ENCODE measurements around the gene SMIM44.

Gene SMIM44

DNA sequence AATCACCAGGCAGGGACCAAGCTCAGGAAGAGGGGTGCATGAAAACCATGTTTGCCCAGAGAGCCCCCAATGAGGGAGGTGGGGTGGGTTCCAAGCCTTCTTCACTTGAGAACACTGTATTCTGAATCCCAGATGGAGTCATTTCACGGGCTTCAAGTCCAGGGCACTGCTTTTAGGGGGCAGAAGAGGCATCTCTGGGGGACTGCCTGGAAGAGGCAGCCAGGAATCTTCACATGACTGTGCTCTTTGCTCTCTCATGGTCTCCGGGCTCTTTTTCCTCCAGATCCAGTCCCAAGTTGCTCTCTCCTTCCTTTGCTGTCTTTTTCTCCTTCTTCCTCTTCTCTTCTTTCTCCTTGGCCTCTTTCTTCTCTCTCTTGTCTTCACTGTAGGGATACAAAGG is 8.6 kb downstream of the SMIM44 start:
- no peak for DNase-seq

DNA sequence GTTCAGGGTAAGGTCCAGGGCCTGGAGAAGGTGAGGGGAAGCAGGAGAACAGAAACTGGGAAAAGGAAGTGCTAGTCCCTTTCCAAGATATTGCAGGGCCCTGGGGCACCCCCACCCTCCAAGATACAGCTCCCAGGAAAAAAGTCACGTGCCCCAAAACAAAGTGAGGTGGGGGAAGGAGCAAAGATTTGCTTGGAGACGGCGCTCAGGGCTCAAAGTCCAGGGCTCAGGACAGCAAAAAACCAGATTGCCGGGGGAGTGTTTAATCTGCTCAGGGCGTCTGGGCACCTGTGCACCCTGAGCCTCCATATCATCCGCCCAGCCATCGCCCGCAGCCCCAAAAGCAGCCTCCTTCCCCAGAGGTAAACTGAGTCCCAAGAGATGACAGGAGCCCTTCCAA is 9.2 kb downstream of the SMIM44 start:
- DNase-seq = no peak

DNA sequence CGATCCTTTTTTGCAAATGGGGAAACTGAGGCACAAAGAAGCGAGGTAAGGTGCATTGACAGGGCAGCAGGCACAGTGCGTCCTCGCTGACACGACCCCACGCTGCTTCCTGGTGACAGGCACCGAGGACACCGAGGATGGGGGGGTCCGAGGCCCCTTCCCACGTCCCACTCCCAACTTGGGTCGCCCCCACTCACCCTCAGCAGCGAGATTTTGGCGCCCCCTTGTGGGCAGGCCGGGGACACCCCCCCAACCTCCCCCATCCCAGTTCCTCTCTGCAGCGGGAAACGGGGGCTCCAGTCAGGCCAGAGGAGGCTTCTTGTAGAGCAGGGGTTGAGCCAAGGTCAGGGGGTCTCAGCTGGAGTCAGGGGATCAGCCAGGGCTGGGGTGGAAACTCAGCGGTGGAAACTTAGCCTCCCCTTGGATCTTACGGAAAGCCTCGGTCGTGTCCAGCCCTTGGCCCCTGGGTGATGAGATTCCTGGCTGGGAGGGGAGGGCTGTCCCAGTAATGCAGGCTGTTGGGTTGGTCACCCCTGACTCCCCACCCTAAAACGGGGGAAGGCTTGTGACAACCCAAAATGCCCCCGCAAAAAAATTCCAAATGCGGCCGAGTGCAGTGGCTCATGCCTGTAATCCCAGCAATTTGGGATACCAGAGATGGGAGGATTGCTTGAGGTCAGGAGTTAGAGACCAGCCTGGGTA is 11.1 kb downstream of the SMIM44 start:
- DNase-seq = no peak

DNA sequence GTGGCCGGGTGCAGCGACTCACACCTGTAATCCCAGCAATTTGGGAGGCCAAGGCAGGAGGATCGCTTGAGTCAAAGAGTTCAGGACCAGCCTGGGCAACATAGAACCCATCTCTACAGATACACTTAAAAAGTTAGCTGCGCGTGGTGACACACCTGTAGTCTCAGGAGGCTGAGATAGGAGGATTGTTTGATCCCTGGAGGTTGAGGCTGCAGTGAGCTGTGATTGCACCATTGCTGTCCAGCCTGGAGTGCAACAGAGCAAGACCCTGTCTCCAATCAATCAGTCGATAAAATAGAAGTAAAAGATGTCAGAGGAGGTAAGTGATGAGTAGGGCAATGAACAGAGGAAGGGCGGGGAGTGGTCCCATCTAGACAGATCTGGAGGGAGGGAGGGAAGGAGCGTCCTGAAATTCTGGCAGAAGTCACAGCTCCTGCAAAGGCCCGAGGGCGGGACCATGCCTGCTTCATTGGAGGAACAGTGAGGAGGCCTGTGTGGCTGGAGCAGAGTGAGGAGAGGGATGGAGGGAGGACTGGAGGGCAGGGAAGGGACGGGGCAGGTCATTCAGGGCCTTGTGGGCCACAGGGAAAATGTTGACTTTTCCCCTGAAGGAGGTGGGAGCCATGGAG is 12.6 kb downstream of the SMIM44 start:
- DNase-seq = no peak

DNA sequence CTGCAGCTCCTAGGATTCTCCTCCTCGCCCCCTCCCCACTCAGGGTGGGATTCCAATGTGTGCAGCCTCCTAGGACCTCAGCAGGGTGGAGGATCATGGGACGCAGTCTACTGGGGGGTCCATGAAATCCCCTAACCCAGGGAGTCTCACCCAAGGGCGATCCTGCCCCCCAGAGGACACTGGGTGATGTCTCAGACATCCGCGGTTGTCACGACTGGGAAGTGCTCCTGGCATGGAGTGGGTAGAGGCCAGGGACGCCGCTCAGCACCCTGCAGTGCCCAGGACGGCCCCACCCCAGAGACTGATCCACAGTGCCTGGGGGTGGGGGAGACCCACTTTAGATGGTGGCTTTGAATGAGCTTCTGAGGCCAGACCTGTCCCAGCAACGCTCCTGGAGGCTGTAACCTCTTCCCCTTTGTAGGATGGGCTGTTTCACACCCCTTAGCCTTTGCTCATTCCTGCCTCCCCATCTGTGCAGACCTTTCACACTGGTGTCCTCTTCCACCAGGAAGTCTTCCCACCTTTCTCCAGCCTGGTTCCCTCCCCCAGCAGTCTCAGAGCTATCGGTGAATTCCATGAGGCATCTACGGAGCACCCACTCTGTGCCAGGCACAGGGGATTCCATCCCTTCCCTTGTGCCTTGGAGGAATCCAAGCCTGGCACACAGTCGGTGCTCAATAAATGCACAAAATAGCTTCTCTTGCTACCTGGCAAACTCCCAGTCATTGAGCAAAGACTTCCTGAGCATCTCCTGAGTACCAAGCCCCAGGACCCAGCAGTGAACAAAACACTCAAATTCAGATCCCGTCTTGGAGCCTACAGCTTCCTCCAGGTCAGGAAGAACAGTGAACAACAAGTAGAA is 13.4 kb downstream of the SMIM44 start:
- no peak for DNase-seq

DNA sequence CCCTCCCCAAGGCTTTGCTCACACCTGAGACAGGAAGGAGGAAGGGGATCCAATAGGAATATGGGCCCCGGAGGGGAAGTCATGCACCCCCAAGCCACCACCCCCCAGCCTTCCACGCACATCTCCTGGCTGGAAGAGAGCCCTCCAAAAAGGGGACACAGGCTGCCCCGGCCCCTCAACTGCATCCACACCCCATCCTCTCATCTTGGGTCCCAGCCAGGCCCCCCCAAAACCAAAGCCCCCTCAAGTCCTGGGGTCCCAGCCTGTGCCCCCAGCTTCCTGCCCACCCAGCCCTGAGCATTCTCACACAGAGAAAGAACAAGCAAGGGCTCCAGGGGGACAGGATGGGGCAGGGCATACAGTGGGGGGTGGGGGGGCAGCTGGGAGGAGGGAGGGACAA is 15.0 kb downstream of the SMIM44 start:
- DNase-seq = no peak

DNA sequence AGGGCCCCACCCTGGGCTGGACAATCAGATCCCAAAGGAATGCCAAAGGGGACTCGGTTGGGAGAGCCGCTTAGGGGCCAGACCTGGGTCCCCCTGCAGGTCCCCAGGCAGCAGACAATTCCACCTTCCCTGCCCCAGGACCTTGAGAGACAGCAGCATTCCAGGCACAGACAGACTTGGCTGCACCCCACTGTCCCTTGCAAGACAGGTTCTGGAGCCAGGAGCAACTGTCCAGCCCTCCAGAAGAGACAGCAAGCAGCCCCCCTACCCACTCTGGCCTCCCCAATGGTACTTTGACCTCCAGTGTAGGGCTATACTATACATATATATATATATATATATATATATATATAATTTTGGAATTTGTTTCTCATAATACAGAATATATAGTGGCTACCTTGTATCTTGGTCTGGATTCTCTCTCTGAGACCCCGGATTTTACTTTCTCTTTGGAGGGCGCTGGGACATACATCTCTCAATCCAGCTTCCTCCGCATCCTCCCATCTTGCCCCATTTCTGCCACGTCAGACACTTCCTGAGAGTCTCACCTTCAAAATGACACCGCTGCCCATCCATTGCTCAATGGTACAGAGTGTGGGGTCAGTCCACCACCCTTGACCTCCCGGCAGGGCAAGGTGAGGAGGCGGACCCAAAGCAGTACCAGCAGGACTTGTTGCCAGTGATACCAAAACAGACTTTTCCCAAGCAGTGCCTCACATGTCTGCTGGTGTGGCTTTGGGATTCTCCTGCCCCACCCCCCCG is 15.6 kb downstream of the SMIM44 start:
- DNase-seq = no peak

DNA sequence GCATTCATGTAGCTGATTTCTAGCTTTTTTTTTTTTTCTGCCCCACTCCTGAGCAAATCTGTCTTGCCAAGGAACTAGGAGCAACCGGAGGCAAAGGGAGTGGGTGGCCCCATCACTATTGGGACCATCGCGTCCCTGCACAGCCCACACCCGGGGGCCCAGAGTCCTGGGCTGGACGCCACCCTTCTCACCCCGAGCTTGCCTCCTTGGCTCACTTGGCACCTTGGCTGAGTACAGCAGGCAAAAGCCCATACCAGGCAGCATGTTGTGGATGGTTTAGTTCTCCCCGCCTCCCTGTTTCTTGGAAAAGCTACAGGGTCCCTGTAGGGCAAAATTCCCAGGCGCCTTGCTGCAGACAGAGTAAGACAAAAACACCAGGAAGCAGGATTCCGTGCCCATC is 16.6 kb downstream of the SMIM44 start:
- DNase-seq = no peak

DNA sequence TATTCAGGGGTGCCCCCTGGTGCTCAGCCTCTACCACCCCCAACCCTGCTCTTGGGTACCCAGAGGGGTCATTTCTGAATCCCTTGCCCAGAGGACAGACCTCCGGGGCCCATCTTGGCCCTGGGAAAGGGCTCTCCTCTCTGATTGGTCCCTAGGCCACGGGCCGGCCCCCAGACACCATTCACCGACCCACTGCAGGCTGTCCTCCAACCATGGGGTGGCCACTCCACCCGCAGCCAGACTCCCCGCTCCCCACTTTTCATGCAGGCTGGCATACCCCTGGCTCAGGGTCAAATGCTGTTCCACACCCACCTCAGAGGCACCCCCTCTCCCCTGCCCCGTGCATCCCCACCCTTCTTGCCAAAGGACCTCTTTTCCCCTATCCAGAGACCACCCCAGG is 17.7 kb downstream of the SMIM44 start:
- no peak for DNase-seq

DNA sequence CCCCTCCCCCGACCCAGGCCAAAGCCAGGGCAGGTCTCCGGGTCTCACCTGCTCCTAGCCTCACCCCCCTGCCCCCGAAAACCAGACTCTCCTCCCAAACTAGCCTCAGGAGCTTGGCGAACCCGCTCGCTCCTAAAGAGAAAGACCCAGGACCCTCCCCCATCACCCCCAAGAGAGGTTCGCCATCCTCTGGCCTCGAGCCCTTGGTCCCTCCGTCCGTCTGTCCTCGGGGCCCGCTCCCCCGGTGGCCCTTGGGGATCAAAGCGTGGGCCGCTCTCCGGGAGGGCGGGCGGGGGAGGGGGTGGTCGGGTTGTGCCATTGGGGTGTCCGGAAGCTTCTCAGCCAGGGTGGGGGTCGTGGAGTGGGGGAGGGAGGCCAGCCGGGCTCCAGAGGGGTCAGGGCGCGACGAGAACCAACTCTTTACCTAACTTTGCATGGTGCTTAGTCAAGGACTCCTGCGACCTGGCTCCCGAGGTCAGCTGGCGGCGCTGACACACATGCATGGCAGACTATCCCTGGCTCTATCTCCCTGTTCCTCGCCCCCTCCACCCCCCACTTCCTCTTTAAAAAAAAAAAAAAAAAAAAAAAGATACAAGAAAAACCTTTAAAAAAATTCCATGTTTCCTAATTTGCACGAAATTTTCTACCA is 18.5 kb downstream of the SMIM44 start:
- no peak for DNase-seq

DNA sequence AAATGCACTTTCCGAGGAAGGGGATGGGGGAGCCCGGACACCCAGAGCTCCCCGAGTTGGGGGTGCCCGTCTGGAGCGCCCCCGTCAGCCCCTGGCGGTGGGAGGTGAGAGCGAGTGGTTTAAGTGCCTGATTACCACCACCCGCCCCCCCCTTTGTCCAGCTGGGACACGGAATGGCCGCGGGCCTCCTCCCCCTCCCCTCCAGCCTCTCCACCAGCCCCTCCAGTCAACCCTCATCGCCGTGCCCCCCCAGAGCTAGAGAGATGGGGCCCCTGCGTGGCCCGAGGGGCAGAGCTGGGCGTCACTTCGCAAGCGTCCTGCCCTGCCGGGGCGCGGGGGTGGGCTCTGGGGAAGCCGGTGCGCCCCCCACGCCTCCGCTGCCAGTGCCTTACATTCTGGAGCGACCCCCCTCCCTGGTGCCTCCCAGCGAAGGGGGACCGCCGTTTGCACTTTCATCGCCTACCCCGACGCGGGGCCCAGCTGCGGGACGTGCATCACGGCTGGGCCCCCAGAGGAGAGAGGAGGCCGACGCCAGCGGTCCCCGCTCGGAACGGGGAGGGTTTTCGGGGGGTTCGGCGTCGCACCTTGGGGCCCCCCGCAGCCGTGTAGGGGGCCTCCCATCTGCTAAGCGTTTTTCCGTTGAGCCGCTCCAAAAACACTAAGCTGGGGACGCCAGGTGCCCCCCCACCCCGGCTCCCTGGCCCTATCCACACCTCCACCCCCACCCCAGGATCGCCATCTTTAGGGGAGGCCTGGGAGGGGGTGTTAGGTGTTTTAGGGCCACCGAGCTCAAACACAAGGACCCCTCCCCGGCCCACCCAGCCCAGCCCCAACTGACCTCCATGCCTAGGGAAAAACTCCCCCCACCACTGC is 19.3 kb downstream of the SMIM44 start:
- DNase-seq = no peak

DNA sequence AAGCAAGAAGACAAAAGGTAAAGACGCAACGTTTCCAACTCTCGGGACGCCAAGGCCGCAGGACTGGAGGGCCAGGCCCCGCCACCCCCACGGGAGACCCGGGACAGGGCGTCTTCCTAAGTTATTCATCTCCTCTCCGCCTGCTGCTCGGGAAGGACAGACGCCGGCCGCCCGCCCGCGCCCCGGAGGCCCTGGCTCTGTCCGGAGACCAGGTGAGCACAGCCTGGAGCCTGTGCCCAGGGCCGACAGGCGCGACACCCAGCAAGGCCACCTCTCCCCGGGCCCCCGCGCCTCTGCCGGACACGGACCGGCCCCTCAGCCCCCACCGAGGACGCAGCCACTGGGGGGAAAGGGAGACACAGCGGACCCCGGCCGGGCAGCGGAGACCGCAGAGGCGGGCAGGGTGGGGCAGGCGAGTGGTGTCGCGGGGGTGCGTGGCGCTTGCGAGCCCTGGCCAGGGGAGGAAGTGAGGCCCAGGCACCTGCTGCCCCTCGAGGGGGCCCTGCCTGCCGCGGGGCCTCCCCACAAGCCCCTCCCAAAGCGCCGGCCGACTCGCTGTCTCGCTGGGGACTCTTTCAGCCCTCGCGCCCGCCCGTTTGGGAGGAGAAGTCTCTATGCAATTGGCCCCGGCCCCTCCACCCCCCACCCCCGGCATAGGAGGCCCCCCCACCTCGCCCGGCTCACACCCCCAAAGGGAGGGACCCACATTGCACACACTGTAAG is 20.1 kb downstream of the SMIM44 start:
- DNase-seq = no peak

DNA sequence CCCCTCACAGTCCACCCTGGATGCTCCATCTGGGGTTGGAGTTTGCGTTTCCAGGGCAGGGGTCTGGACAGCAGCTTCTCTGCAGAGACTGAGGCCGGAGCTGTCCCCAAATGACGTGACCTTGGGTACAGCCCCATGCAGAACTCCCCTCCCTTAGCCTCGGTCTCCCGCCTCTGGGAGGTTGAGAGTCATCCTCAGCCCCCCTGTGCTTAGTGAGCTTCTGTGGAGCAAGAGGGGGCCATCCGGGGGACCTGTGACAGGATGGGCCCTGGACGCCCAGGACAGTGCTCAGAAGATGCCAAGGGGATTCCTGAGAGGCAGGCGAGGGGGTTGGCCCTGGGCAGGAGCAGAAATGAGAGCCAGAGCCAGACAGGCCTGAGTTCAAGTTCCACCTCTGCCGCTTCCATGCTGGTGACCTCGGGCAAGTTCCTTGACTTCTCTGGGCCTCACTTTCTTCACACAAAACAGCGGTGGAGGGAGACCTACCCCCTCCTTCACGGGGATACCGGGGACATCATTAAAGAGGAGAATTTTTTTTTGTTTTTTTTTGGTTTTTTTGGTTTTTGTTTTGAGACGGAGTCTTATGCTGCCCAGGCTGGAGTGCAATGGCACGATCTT is 23.2 kb downstream of the SMIM44 start:
- no peak for DNase-seq

DNA sequence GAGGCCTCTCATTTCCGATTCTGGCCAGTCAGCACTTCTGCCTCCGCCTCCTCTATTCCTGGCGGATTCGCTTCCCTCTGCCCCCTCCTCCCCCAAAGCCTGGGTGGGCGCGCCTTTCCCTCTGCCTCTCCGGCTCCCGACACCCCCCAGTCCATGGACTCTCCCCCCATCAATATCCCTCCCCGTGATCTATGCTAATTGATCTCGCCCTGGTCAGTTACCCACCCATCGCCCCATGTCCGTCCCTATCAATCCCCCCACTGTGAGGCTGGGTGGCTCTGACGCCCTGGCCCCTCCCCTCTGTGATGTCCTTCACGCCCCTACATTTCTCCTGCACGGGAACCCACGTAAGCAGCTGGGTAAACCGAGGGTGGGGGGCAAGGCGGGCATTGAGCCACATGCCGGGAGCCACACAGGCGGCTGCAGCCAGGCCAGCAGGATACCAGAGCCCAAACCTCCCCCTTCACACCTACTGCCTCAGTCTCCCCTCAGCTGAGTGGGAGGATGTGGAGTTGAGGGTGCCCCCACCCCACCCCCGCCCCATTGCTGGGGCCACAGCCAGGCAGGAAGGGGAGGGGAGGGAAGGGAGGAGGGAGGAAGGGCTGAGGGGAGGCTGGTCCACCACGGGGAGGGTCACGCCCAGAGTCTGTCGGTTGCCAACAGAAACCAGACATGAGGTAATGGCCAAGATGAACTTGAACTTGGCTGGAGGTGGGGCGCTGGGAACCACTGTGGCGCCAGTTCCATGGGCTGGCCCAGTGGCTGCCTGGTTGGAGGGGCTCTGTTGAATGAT is 24.0 kb downstream of the SMIM44 start:
- no peak for DNase-seq

DNA sequence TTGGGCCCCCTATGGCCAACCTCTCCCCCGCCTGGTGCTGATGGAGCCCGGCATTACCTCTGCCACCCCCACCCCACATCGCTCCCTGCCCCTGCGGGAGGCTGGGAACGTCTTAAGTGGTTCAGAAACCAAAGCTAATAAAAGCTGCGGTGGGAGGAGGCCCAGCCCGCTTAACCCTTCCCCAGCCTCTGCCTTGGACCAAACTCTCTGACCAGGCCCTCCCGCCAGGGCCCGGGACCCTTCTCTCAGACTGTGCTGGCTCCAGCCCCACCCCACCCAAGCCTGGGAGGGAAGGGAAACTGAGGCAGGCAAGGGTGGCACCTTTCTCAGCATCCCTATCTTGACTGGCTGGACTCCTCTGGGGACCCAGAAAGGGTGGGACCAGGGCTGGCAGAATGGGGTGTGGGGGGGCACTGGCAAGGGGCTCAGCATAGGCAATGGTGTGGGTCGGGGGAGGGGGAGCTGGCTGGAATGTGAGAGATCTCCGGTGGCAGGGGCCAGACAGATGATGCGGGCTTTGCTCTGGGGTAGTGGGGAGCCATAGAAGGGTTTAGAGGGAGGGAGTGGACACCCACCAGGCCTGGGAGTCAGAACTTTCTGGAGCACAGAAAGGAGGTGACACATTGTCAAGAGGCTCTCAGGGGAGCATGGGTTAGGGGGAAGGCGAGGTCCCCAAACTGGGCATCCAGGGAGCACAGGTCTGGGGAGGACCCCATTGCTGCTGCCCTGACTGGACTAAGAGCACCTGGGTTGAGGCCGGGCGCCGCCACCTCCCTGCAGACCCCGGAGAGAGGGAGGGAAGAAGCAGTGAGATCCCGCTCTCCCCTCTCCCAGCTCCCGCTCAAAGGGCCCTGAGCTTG is 24.8 kb downstream of the SMIM44 start:
- DNase-seq = no peak

DNA sequence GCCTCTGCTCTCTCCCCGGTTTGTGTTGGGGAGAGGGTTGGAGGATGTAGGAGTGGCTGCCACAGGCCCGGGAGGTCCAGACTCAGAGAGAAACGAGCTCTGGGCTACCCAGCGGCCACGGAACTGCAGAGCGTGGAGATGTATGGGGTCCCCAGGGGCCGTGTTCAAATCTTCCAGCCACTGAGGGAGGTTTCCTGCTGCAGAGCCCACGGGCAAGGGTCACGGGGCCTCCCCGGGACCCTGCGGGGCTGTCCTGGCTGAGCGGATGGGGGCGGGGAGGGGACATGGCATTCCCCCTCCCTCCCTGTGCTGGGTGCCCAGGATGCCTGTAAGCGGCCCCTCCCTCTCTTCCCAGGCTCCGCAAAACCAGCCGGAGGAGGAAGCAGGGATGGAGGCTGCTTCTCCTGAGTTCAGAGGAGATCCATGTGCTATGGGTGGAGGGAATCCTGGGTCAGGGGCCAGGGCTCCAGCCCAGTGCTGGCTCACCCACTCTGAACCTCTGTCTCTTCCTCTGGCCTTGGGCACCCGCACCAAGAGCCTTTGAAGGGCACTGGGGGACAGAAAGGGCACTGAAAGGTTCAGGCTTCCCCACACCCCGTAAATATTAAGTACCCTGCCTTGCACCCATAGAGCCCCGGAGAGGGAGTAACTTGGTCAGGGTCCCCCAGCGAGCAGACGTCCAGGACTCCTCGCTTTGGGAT is 25.6 kb downstream of the SMIM44 start:
- DNase-seq = no peak

DNA sequence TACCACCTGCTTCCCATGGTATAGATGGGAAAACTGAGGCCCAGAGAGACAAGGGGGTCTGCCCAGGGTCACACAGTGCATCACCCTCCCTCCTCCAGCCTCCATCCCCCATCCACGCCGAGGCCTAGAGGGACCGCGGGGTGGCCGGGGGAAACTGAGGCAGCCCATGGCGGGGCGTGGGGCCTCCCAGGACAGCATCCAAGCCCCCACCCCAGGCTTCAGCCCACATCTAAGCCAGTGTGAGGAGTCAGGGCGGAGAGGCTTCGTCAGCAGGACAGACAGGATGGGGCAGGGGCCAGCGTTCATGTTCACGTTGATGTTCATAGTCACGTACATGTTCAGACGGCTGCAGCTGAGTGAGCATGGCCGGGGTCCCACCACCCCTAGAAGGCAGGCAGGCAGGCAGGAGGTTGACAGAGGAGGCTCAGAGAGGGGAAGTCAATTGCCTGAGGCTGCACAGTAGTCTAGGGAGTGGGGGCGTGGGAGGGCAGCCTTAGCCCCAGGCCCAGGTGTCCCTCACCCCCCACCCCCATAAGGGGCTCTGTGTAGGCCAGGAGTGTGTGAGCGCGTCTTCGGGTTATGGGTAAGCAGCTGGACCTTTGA is 26.2 kb downstream of the SMIM44 start:
- DNase-seq = no peak
